ENCODE results near the gene KRTAP5-9. TPM values are rescaled to one million over a fixed set of nuclear protein-coding genes. Genes with fewer than 3 reads are reported as not detected.
"Not testable (repeated sequence)": the region's sequence is repeated elsewhere in the genome, so short reads cannot be mapped to it uniquely, and the experiment has no call there.

Gene KRTAP5-9
- total and polyA plus RNA-seq, 2 experiments from 2014 or later: 0.13 to 0.23 TPM

GRCh38 chr11:71525938-71526495, 22.2 kb upstream of the KRTAP5-9 start:
- Histone ChIP-seq H3K4me2 (no peak overlapping the region), H3K9me2 (replicated peaks; ENCODE audit: insufficient read depth) (no peaks in the 10 kb centered on the region), H3K4me3 (no peak overlapping the region), H3K36me3 (replicated peaks; ENCODE audit: insufficient read depth, low read depth) (no peaks in the 10 kb centered on the region), H2AFZ (no peak overlapping the region), H3K27ac (no peak overlapping the region), H3K4me1 (ENCODE audit: insufficient read depth) (peaks cover 4% of the 10 kb centered on the region), H3K9me3 (ENCODE audit: low read depth) (no peaks in the 10 kb centered on the region), H4K20me1 (ENCODE audit: insufficient read depth, poor library complexity, severe bottlenecking) (no peaks in the 10 kb centered on the region), H3K27me3 (no peaks in the 10 kb centered on the region), H3K79me2 (no peaks in the 10 kb centered on the region)
- 89% methylated on average over 2 of the region's 2 CpGs for WGBS (ENCODE audit: low lambda C conversion rate, missing lambda C conversion rate)
- peak; percentile 26 for DNase-seq (ENCODE audit: low spot score)
- TF ChIP-seq EZH2phosphoT487 (IDR thresholded peaks at IDR 0.05; ENCODE audit: low read depth, severe bottlenecking, unreplicated experiment) (no peak), EZH2 (IDR thresholded peaks at IDR 0.05; ENCODE audit: borderline replicate concordance) (no peak), CTCF (IDR thresholded peaks at IDR 0.05; ENCODE audit: poor library complexity) (no peak)

- not testable (repeated sequence) for H3K4me3 ChIP-seq; H3K9me2 ChIP-seq (replicated peaks; ENCODE audit: insufficient read depth); H3K9me3 ChIP-seq (ENCODE audit: low read depth); H2AFZ ChIP-seq; H3K4me1 ChIP-seq (ENCODE audit: insufficient read depth); H4K20me1 ChIP-seq (ENCODE audit: insufficient read depth, poor library complexity, severe bottlenecking); H3K27ac ChIP-seq; H3K4me2 ChIP-seq; H3K79me2 ChIP-seq; DNase-seq (ENCODE audit: low spot score); H3K36me3 ChIP-seq (replicated peaks; ENCODE audit: insufficient read depth, low read depth); H3K27me3 ChIP-seq
- WGBS (ENCODE audit: low lambda C conversion rate, missing lambda C conversion rate): 85% methylated on average over 8 of the region's 10 CpGs
Observed at GRCh38 chr11:71526796-71527575, 21.2 kb upstream of the KRTAP5-9 start, which contains the start of gene KRTAP5-7. TSS of gene KRTAP5-7 (plus strand) at chr11:71527267. CDS start at chr11:71527301, 34 bp downstream.

- Histone ChIP-seq H3K79me2 (no peaks in the 10 kb centered on the region), H4K20me1 (ENCODE audit: insufficient read depth, poor library complexity, severe bottlenecking) (no peaks in the 10 kb centered on the region), H3K27me3 (no peaks in the 10 kb centered on the region), H3K4me3 (no peak overlapping the region), H3K9me3 (ENCODE audit: low read depth) (no peaks in the 10 kb centered on the region), H2AFZ (no peak overlapping the region), H3K4me2 (no peak overlapping the region), H3K36me3 (replicated peaks; ENCODE audit: insufficient read depth, low read depth) (no peaks in the 10 kb centered on the region), H3K9me2 (replicated peaks; ENCODE audit: insufficient read depth) (no peaks in the 10 kb centered on the region), H3K4me1 (ENCODE audit: insufficient read depth) (peaks cover 4% of the 10 kb centered on the region), H3K27ac (no peak overlapping the region)
- TF ChIP-seq CTCF (IDR thresholded peaks at IDR 0.05; ENCODE audit: poor library complexity): no peak
- TF ChIP-seq EZH2 (IDR thresholded peaks at IDR 0.05; ENCODE audit: borderline replicate concordance): no peak
- no peak for TF ChIP-seq EZH2phosphoT487 (IDR thresholded peaks at IDR 0.05; ENCODE audit: low read depth, severe bottlenecking, unreplicated experiment)
- no peak for DNase-seq (ENCODE audit: low spot score)
- 92% methylated on average over 6 of the region's 6 CpGs for WGBS (ENCODE audit: low lambda C conversion rate, missing lambda C conversion rate)
Observed at GRCh38 chr11:71527576-71528210, 20.5 kb upstream of the KRTAP5-9 start.

- DNase-seq (ENCODE audit: low spot score): no peak
- Histone ChIP-seq H3K27ac (no peak overlapping the region), H3K4me1 (ENCODE audit: insufficient read depth) (peaks cover 11% of the 10 kb centered on the region), H3K27me3 (no peaks in the 10 kb centered on the region), H3K79me2 (no peaks in the 10 kb centered on the region), H3K4me3 (no peak overlapping the region), H3K9me3 (ENCODE audit: low read depth) (no peaks in the 10 kb centered on the region), H3K9me2 (replicated peaks; ENCODE audit: insufficient read depth) (no peaks in the 10 kb centered on the region), H3K4me2 (no peak overlapping the region), H2AFZ (no peak overlapping the region), H4K20me1 (ENCODE audit: insufficient read depth, poor library complexity, severe bottlenecking) (no peaks in the 10 kb centered on the region), H3K36me3 (replicated peaks; ENCODE audit: insufficient read depth, low read depth) (no peaks in the 10 kb centered on the region)
- WGBS (ENCODE audit: low lambda C conversion rate, missing lambda C conversion rate): 91% methylated on average over 11 of the region's 11 CpGs
- TF ChIP-seq CTCF (IDR thresholded peaks at IDR 0.05; ENCODE audit: poor library complexity) (no peak), EZH2 (IDR thresholded peaks at IDR 0.05; ENCODE audit: borderline replicate concordance) (no peak), EZH2phosphoT487 (IDR thresholded peaks at IDR 0.05; ENCODE audit: low read depth, severe bottlenecking, unreplicated experiment) (no peak)
Observed at GRCh38 chr11:71530602-71531001, 17.6 kb upstream of the KRTAP5-9 start.

Data from hepatocyte (in vitro differentiated cells).